Naive thymus-derived CD4-positive, alpha-beta T cell (primary cell): ENCODE data around the gene MRPL55. TPM values are rescaled to one million over a fixed set of nuclear protein-coding genes. Genes with fewer than 3 reads are reported as not detected.

Source experiments
- ATAC-seq: fragments of 150-1000 bp; cut with Tn5 transposase; 2 replicates; pipeline ENCODE4 v1.10.0; 2021; ENCODE audit warnings: mild to moderate bottlenecking, moderate library complexity
- CTCF ChIA-PET: fragments of 350-600 bp; sonication (Branson Sonifier 250); formaldehyde crosslinking; loops from one replicate; lab custom pipeline; 2021; ENCODE audit warnings: antibody characterized with exemption; lab: Charles Lee
- POLR2A ChIA-PET: fragments of 350-600 bp; sonication (Branson Sonifier 250); formaldehyde crosslinking; loops from one replicate; lab custom pipeline; 2021; ENCODE audit warnings: antibody characterized with exemption, inconsistent platforms; lab: Charles Lee
- DNase-seq, 9 donors: peaks; one replicate each; pipeline versions ENCODE4 v3.0.0 to v3.0.0-alpha.2; 2020 to 2022; ENCODE audit warnings: mixed read lengths in 1 of 9
- H3K27ac ChIP-seq: one replicate; pipeline ENCODE4 v1.7.0; 2013; ENCODE audit warnings: mild to moderate bottlenecking, low read depth, low read length, moderate library complexity
- H3K27me3 ChIP-seq, 2 donors: one replicate each; pipeline ENCODE4 v1.7.0; 2013; ENCODE audit warnings: low read length in 2 of 2, mild to moderate bottlenecking in 2 of 2, moderate library complexity in 2 of 2; ENCODE audit not compliant: control insufficient read depth in 2 of 2, insufficient read depth in 2 of 2
- H3K36me3 ChIP-seq, 3 experiments: 1 replicate in 2 of 3; 2 replicates in 1 of 3; pipeline ENCODE4 v1.7.0; 2013; ENCODE audit warnings: low read length in 3 of 3, mild to moderate bottlenecking in 3 of 3, moderate library complexity in 1 of 3; ENCODE audit not compliant: insufficient read depth in 3 of 3, control insufficient read depth in 2 of 3
- H3K4me1 ChIP-seq, 2 donors: one replicate each; pipeline ENCODE4 v1.7.0; 2013; ENCODE audit warnings: low read length in 2 of 2, mild to moderate bottlenecking in 2 of 2, moderate library complexity in 1 of 2; ENCODE audit not compliant: control insufficient read depth in 2 of 2, insufficient read depth in 2 of 2
- H3K4me3 ChIP-seq: 2 replicates; pipeline ENCODE4 v1.7.0; 2013; ENCODE audit warnings: mild to moderate bottlenecking, low read length
- H3K9me3 ChIP-seq, 3 experiments: 1 replicate in 2 of 3; 2 replicates in 1 of 3; pipeline ENCODE4 v1.7.0; 2013; ENCODE audit warnings: low read length in 3 of 3; ENCODE audit not compliant: control insufficient read depth in 2 of 3
- H3K27ac Mint-ChIP-seq, 9 donors: one replicate each; pipeline ENCODE4 v1.8.0; 2020 to 2022; ENCODE audit warnings: mixed read lengths in 9 of 9, mild to moderate bottlenecking in 8 of 9, moderate library complexity in 5 of 9, inconsistent platforms in 2 of 9
- H3K27me3 Mint-ChIP-seq, 5 donors: one replicate each; pipeline ENCODE4 v1.8.0; 2021 to 2022; ENCODE audit warnings: mixed read lengths in 5 of 5, mild to moderate bottlenecking in 1 of 5
- H3K36me3 Mint-ChIP-seq, 5 donors: one replicate each; pipeline ENCODE4 v1.8.0; 2020 to 2022; ENCODE audit warnings: mixed read lengths in 5 of 5, mild to moderate bottlenecking in 3 of 5, inconsistent platforms in 1 of 5
- H3K4me1 Mint-ChIP-seq, 7 donors: one replicate each; pipeline ENCODE4 v1.8.0; 2020 to 2022; ENCODE audit warnings: mixed read lengths in 7 of 7, mild to moderate bottlenecking in 3 of 7, inconsistent platforms in 1 of 7
- H3K4me3 Mint-ChIP-seq, 10 donors: one replicate each; pipeline ENCODE4 v1.8.0; 2020 to 2022; ENCODE audit warnings: mild to moderate bottlenecking in 10 of 10, mixed read lengths in 10 of 10, moderate library complexity in 6 of 10, inconsistent platforms in 2 of 10
- H3K9me3 Mint-ChIP-seq, 11 donors: one replicate each; pipeline ENCODE4 v1.8.0; 2020 to 2022; ENCODE audit warnings: mixed read lengths in 11 of 11, mild to moderate bottlenecking in 4 of 11, inconsistent platforms in 1 of 11, moderate library complexity in 1 of 11
- intact Hi-C, 2 donors: fragments of 100-400 bp; cut with micrococcal nuclease; formaldehyde crosslinking; loops; one replicate each; pipeline ENCODE4 v1.15.1; 2023
- polyA plus RNA-seq, 2 donors: library from polyadenylated mRNA; unstranded; fragments of 300-500 nt; fragmentation: Illumina TruSeq; gene quantifications; one replicate each; pipeline ENCODE4 v1.2.3, GENCODE V29; 2021
- total RNA-seq, 6 experiments: library from RNA in 5 of 6; stranded (reverse) in 5 of 6; gene quantifications; 1 replicate in 5 of 6; 2 replicates in 1 of 6; pipeline ENCODE4 v1.2.3 and lab custom pipeline; 2021 to 2026

The MRPL55 gene
- total and polyA plus RNA-seq, 7 experiments from 2014 or later = 34.3 to 149 (median 68.5) TPM

DNA sequence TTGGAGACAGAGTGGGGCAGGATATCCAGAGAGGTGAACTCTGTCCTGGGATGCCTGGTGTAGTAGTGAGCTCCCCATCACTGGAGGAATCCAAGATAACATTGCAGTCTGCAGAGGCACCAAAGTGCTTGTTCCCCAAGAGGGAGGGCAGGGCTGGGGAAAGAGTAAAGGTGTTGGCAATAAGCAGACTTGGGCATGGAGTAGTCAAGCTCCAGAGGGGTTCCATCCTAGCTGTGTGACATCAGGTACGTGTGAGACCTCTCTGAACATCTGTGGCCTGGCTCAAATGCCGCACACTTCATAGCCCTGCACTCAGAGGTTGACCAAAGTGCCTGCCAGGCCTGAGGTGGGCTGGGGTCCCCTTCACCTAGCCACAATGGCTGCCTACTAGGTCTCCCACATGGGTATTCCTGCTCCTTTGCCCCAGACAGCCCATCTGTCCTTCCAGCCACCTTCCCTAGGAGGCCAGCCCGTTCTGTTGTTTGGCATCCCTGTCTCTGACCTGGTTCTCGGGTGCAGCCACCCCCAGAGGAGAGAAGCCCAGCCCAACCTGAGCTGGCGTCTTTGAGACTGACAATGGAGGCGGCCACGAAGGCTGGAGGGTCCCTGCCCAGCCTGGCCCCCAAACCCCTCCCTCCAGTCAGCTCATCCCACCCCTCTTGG lies 29.4 kb downstream of the MRPL55 start:
- CTCF ChIA-PET = no interaction called here
- intact Hi-C loops = loop anchor here in 1 of 2 donors (10.0 kb wide), 2 partner anchors 1135 to 1345 kb away; partner anchors contain the start of genes COQ8A and ITPKB
- peak overlapping the region in 2 of 9 donors; percentile 5 to 69 for H3K27ac Mint-ChIP-seq

DNA sequence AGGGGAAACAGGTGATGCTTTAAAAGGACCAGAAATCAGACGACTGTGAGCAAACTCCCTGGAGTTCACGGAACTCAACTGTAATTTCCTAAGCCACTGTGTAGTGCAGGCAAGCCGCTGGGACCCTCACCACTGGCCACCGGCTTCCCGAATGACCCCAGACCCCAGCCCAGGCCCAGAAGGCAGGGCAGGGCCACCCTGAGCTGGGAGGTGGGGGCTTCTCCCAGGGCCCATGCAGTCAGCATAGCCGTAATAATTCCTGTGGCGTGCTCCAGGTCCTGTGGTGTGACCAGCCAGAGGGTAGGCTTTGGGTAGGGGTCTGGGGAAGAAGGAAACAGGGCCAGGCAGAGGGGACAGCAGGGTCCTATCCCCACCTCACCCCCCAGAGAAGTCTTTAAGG lies 30.1 kb downstream of the MRPL55 start:
- CTCF ChIA-PET = no interaction called here
- intact Hi-C loops = no loop called here
- H3K27ac Mint-ChIP-seq = peak overlapping the region in 3 of 9 donors; percentile 26 to 65 (median 33)

More for the DNA sequence above, 29.4 kb downstream of the MRPL55 start:
- no peaks in the 10 kb centered on the region for H3K9me3 Mint-ChIP-seq
- Histone ChIP-seq H3K4me1 (peaks cover 16 to 17% of the 10 kb centered on the region in 2 donors), H3K27me3 (no peaks in the 10 kb centered on the region), H3K36me3 (peaks cover 0 to 11% (median 0%) of the 10 kb centered on the region in 3 experiments), H3K27ac (no peak overlapping the region), H3K4me3 (no peak overlapping the region), H3K9me3 (no peaks in the 10 kb centered on the region)
- no peak for DNase-seq
- POLR2A ChIA-PET = interaction anchor here (1.2 kb wide), 1 partner anchor 19 kb away, joined by 4 read pairs; no protein-coding TSS in a partner anchor
- ATAC-seq = no peak
- H3K4me1 Mint-ChIP-seq = peaks cover 17 to 40% (median 29%) of the 10 kb centered on the region in 7 donors
- H3K4me3 Mint-ChIP-seq = peak overlapping the region in 5 of 10 donors; percentile 38 to 97 (median 58)
- no peaks in the 10 kb centered on the region for H3K27me3 Mint-ChIP-seq
- peaks cover 0 to 14% (median 0%) of the 10 kb centered on the region in 5 donors for H3K36me3 Mint-ChIP-seq

DNA sequence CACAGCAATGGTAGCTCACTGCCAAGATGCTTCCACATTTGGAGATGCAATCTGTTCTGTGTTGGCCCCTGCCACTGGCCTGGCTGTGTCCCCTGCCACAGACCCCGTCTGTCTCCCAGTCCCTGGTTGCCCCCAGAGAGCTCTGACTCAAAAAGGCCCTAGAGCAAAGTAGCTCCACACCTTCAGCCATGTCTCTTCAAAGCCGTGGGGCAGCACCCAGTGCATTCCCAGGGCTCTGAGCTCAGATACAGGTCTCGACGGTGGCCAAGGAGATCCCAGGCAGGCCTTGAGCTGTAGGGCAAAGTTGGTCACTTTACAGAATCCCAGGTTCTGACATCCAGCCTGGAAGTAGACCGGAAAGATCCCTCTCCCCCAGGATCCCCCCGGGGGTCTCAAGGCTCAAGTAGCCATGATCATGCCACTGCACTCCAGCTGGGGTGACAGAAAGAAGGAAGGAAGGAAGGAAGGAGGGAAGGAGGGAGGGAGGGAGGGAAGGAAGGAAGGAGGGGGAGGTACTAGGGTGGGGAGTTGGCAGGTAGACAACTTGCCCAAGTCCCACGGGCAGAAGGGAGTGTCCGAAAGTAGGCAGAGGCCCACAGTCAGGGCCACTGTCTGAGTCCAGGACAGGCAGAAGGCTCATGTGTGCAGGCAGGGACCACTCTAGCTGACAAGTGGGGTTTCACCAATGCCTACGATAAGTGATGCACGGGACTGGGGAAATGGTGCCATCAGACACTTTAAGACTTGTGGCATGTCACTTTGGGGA lies 31.4 kb downstream of the MRPL55 start:
- no peak overlapping the region for H3K27ac ChIP-seq
- intact Hi-C loops = no loop called here
- H3K9me3 Mint-ChIP-seq = no peaks in the 10 kb centered on the region
- H3K27me3 ChIP-seq = no peaks in the 10 kb centered on the region
- no peak overlapping the region for H3K4me3 Mint-ChIP-seq
- H3K4me1 Mint-ChIP-seq = peaks cover 4 to 27% (median 19%) of the 10 kb centered on the region in 7 donors
- ChIA-PET CTCF (no interaction called here), POLR2A (interaction anchor here (0.9 to 1.3 kb wide), 2 partner anchors 14 to 34 kb away, joined by 3 read pairs; no protein-coding TSS in a partner anchor)
- no peaks in the 10 kb centered on the region for H3K9me3 ChIP-seq
- peaks cover 0 to 4% (median 0%) of the 10 kb centered on the region in 3 experiments for H3K36me3 ChIP-seq
- DNase-seq = no peak
- no peak for ATAC-seq
- H3K27me3 Mint-ChIP-seq = no peaks in the 10 kb centered on the region
- H3K4me3 ChIP-seq = no peak overlapping the region
- peaks cover 7% of the 10 kb centered on the region in 2 donors for H3K4me1 ChIP-seq
- H3K36me3 Mint-ChIP-seq = no peaks in the 10 kb centered on the region
- peak overlapping the region in 3 of 9 donors; percentile 42 to 69 (median 48) for H3K27ac Mint-ChIP-seq

More for the DNA sequence above, 30.1 kb downstream of the MRPL55 start:
- DNase-seq (no peak), ATAC-seq (no peak)
- no peaks in the 10 kb centered on the region for H3K9me3 Mint-ChIP-seq
- Histone ChIP-seq H3K4me3 (no peak overlapping the region), H3K36me3 (peaks cover 0 to 11% (median 0%) of the 10 kb centered on the region in 3 experiments), H3K27ac (no peak overlapping the region), H3K9me3 (no peaks in the 10 kb centered on the region), H3K27me3 (no peaks in the 10 kb centered on the region), H3K4me1 (peaks cover 9 to 10% of the 10 kb centered on the region in 2 donors)
- no peaks in the 10 kb centered on the region for H3K27me3 Mint-ChIP-seq
- POLR2A ChIA-PET = interaction anchor here (1.3 kb wide), 1 partner anchor 33 kb away, joined by 3 read pairs; no protein-coding TSS in a partner anchor
- peak overlapping the region in 2 of 10 donors; percentile 58 to 80 for H3K4me3 Mint-ChIP-seq
- H3K4me1 Mint-ChIP-seq = peaks cover 10 to 33% (median 25%) of the 10 kb centered on the region in 7 donors
- H3K36me3 Mint-ChIP-seq = peaks cover 0 to 8% (median 0%) of the 10 kb centered on the region in 5 donors

DNA sequence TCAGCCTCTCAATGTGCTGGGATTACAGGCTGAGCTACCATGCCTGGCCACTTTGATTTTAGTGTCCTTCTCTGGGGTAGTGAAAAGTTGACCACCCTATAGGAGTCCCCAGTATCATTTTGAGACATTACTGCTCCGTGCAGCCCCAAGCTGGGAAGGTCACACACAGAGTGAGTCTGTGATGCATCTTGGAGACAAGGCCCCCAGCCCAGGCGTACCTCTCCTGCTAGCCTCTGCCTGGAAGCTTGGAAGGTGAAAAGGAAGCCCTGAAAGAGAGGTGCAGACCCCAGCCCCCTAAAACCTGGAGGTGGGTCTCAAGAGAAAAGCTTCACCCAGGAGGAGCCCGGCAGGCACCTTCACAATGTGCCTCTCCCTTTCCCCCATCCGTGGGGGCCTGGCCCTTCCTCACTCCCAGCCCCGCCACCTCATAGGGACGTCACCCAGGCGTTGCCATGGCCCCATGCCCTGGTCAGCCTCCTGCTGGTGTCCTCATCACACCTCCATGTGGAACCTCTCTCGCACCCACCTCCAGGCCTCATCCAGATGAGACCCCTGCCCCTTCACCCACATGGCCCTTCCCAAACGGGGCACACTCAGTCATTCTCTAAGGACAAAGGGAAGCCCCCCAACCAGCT lies 32.2 kb downstream of the MRPL55 start:
- Histone ChIP-seq H3K36me3 (peaks cover 0 to under 1% (median 0%) of the 10 kb centered on the region in 3 experiments), H3K9me3 (no peaks in the 10 kb centered on the region), H3K4me1 (peaks cover 7% of the 10 kb centered on the region in 2 donors), H3K27me3 (no peaks in the 10 kb centered on the region), H3K27ac (no peak overlapping the region), H3K4me3 (no peak overlapping the region)
- intact Hi-C loops = no loop called here
- CTCF ChIA-PET = no interaction called here
- H3K4me1 Mint-ChIP-seq = peaks cover 9 to 33% (median 19%) of the 10 kb centered on the region in 7 donors
- DNase-seq = no peak
- POLR2A ChIA-PET = interaction anchor here (0.9 kb wide), 1 partner anchor 15 kb away, joined by 3 read pairs; no protein-coding TSS in a partner anchor
- no peaks in the 10 kb centered on the region for H3K9me3 Mint-ChIP-seq
- no peaks in the 10 kb centered on the region for H3K36me3 Mint-ChIP-seq
- H3K27me3 Mint-ChIP-seq = no peaks in the 10 kb centered on the region
- no peak overlapping the region for H3K4me3 Mint-ChIP-seq
- H3K27ac Mint-ChIP-seq = peak overlapping the region in 2 of 9 donors; percentile 42 to 69
- no peak for ATAC-seq

DNA sequence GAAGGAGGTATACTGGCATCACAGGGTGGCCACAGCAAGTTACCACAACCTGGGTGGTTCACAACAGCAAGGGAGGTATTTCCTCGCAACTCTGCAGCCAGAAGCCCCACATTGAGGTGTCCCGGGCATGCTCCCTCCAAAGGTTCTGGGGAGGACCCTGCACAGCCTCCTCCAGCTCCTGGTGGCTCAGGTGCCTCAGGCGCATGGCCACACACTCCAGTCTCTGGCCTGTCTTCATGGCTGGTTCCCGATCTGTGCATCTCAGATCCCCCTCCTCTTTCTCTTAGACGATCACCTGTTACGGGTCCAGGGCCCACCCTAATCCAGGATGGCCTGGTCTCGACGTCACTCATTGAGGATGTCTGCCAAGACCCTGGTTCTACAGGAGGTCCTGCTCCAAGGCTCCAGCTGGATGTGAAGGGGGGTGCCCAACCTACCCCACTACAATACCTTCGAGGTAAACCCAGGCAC lies 33.3 kb downstream of the MRPL55 start:
- Histone ChIP-seq H3K27ac (no peak overlapping the region), H3K4me3 (no peak overlapping the region), H3K9me3 (no peaks in the 10 kb centered on the region), H3K36me3 (no peaks in the 10 kb centered on the region), H3K27me3 (no peaks in the 10 kb centered on the region), H3K4me1 (no peaks in the 10 kb centered on the region)
- Mint-ChIP-seq H3K4me3 (no peak overlapping the region), H3K9me3 (no peaks in the 10 kb centered on the region), H3K4me1 (peaks cover 5 to 24% (median 14%) of the 10 kb centered on the region in 7 donors), H3K27me3 (no peaks in the 10 kb centered on the region), H3K36me3 (no peaks in the 10 kb centered on the region), H3K27ac (peak overlapping the region in 3 of 9 donors; percentile 32 to 77 (median 75))
- ATAC-seq = no peak
- ChIA-PET CTCF (no interaction called here), POLR2A (no interaction called here)
- intact Hi-C loops = no loop called here
- DNase-seq = no peak
